GM12878 (cell line): ENCODE data around the gene MB21D2. TPM values are rescaled to one million over a fixed set of nuclear protein-coding genes. Genes with fewer than 3 reads are reported as not detected.

ENCODE experiments used
- ATAC-seq: fragments of 200-7000 bp; cut with Tn5 transposase; 3 replicates; pipeline ENCODE4 v1.9.1; 2020; ENCODE audit warnings: mild to moderate bottlenecking, moderate library complexity
- BruUV-seq: library from RNA; stranded (reverse); fragments of 400-500 nt; replicated peaks from 2 replicates; lab custom pipeline; 2021; lab: Mats Ljungman, UMichigan
- CTCF ChIA-PET: fragments of 300-600 bp; sonication (Branson Sonifier 250); formaldehyde crosslinking; extraction: SDS; loops from one replicate; lab custom pipeline; 2021; ENCODE audit warnings: inconsistent platforms; lab: Yijun Ruan, JAX
- POLR2A ChIA-PET: fragments of 350-600 bp; formaldehyde crosslinking; extraction: SDS; loops from one replicate; lab custom pipeline; 2021; ENCODE audit warnings: inconsistent platforms; lab: Charles Lee
- RAD21 ChIA-PET: fragments of 300-600 bp; sonication (Branson Sonifier 250); formaldehyde crosslinking; loops from one replicate; lab custom pipeline; 2023; ENCODE audit warnings: antibody characterized with exemption; ENCODE audit not compliant: unreplicated experiment; lab: Charles Lee
- SMC1A ChIA-PET: fragments of 300-600 bp; sonication (Branson Sonifier 250); formaldehyde crosslinking; loops from one replicate; lab custom pipeline; 2023; ENCODE audit not compliant: unreplicated experiment, uncharacterized antibody; lab: Charles Lee
- DNase-seq: peaks from one replicate; pipeline ENCODE4 v3.0.0-alpha.2; 2011; ENCODE audit warnings: low read depth, low spot score
- FAIRE-seq: peaks from 3 replicates; lab custom pipeline; 2011; peaks lifted over from hg19 to GRCh38; lab: Jason Lieb, UNC
- H2AFZ ChIP-seq: 2 replicates; pipeline ENCODE4 v1.6.0; 2011; ENCODE audit warnings: low read depth, low read length, control low read depth; ENCODE audit not compliant: control insufficient read depth
- H3K27ac ChIP-seq: 2 replicates; pipeline ENCODE4 v1.5.1; 2011; ENCODE audit warnings: control low read depth; ENCODE audit not compliant: control insufficient read depth, insufficient read depth
- H3K27me3 ChIP-seq, 2 experiments: replicated peaks in 1 of 2; 2 replicates each; pipeline versions ENCODE4 v1.6.0 to v1.6.1; 2011; ENCODE audit warnings: low read length in 1 of 2; ENCODE audit not compliant: control insufficient read depth in 2 of 2, insufficient read depth in 2 of 2
- H3K36me3 ChIP-seq, 2 experiments: 2 replicates each; pipeline ENCODE4 v1.5.1; 2011; ENCODE audit warnings: low read length in 1 of 2; ENCODE audit not compliant: control insufficient read depth in 2 of 2, insufficient read depth in 2 of 2
- H3K4me1 ChIP-seq: 2 replicates; pipeline ENCODE4 v1.6.1; 2011; ENCODE audit warnings: mild to moderate bottlenecking, low read length, moderate library complexity, mixed read lengths; ENCODE audit not compliant: control insufficient read depth, insufficient read depth
- H3K4me2 ChIP-seq: 2 replicates; pipeline ENCODE4 v1.6.0; 2011; ENCODE audit warnings: control low read depth; ENCODE audit not compliant: control insufficient read depth, insufficient read depth
- H3K4me3 ChIP-seq: fragments of 200-600 bp; sonication (generic); 2 replicates; pipeline ENCODE4 v1.5.1; 2016
- H3K79me2 ChIP-seq: 2 replicates; pipeline ENCODE4 v1.6.0; 2011; ENCODE audit warnings: low read length; ENCODE audit not compliant: control insufficient read depth, insufficient read depth
- H3K9ac ChIP-seq: 2 replicates; pipeline ENCODE4 v1.8.0; 2011; ENCODE audit warnings: low read length, control low read depth, mixed read lengths; ENCODE audit not compliant: control insufficient read depth, insufficient read depth
- H3K9me3 ChIP-seq: replicated peaks from 3 replicates; pipeline ENCODE4 v1.5.1; 2011; ENCODE audit warnings: mild to moderate bottlenecking, low read length; ENCODE audit not compliant: control insufficient read depth, insufficient read depth
- H4K20me1 ChIP-seq: 2 replicates; pipeline ENCODE4 v1.6.0; 2011; ENCODE audit not compliant: control insufficient read depth, insufficient read depth
- HDGF ChIP-seq: fragments of 450-650 bp; IDR thresholded peaks from 2 replicates; pipeline ENCODE4 v1.6.1; 2016; ENCODE audit warnings: antibody characterized with exemption
- MAX ChIP-seq: IDR thresholded peaks from 2 replicates; pipeline ENCODE4 v1.6.1; 2012; ENCODE audit warnings: low read depth, low read length, improper control_type of control experiment
- PBX3 ChIP-seq: IDR thresholded peaks from 2 replicates; pipeline ENCODE4 v1.6.1; 2011; ENCODE audit warnings: mild to moderate bottlenecking, low read depth, low read length, moderate library complexity; ENCODE audit not compliant: insufficient replicate concordance
- POLR2A ChIP-seq: IDR thresholded peaks from 2 replicates; pipeline ENCODE4 v1.6.1; 2011; ENCODE audit warnings: low read depth, mild to moderate bottlenecking, low read length
- SIX5 ChIP-seq: IDR thresholded peaks from 2 replicates; pipeline ENCODE4 v1.6.1; 2011; ENCODE audit warnings: mild to moderate bottlenecking, low read depth, low read length, moderate library complexity; ENCODE audit not compliant: severe bottlenecking
- WRNIP1 ChIP-seq: IDR thresholded peaks from 2 replicates; pipeline ENCODE4 v1.6.1; 2011; ENCODE audit warnings: low read depth, low read length, improper control_type of control experiment, borderline replicate concordance
- WGBS: methylation state at CpG from one replicate; pipeline ENCODE4 v1.1.6; 2016; ENCODE audit warnings: low lambda C conversion rate; ENCODE audit not compliant: insufficient replicate concordance, insufficient coverage; ENCODE audit errors: missing lambda C conversion rate; 5-methylcytosine and 5-hydroxymethylcytosine counted together
- in situ Hi-C: fragments of 300-500 bp; cut with MboI; formaldehyde crosslinking; loops from 9 replicates; pipeline ENCODE4 v1.14.3; 2018; ENCODE audit warnings: mixed read lengths
- intact Hi-C: fragments of 100-400 bp; cut with micrococcal nuclease; formaldehyde crosslinking; loops from one replicate; pipeline ENCODE4 v1.14.2; 2022; ENCODE audit not compliant: unreplicated experiment
- polyA plus RNA-seq, 11 experiments: library from polyadenylated mRNA; depleted of rRNA in 4 of 11; unstranded in 6 of 11; stranded (reverse) in 5 of 11; fragments of >200 nt; fragmentation: Nextera tagmentation in 4 of 11; fragmentation: Illumina TruSeq in 1 of 11; extraction: Ambion mirVana in 4 of 11; extraction: Trizol in 1 of 11; gene quantifications; 1 replicate in 1 of 11; 2 replicates in 10 of 11; pipeline versions ENCODE4 v1.2.1 to v1.2.3, GENCODE V29; 2011 to 2016; ENCODE audit warnings: inconsistent platforms in 2 of 11, missing spikeins in 2 of 11, low read depth in 1 of 11
- total RNA-seq, 4 experiments: library from RNA; depleted of rRNA in 3 of 4; stranded (reverse); fragments of >200 nt in 3 of 4; fragmentation: Illumina TruSeq in 1 of 4; extraction: Trizol in 1 of 4; gene quantifications; 2 replicates each; pipeline versions ENCODE4 v1.2.1 to v1.2.3, GENCODE V29; 2013 to 2021
- TF ChIP-seq, protein P1 (sequence below): fragments of 450-650 bp; IDR thresholded peaks from 2 replicates; pipeline ENCODE4 v1.6.1; 2016; ENCODE audit warnings: mild to moderate bottlenecking

The MB21D2 gene
- total and polyA plus RNA-seq, 10 of the 15 experiments (the other 5 are each of a cell fraction or from before 2014, with no cell fraction given) = 7.9 to 21.2 (median 15.3) TPM

- ChIA-PET SMC1A (interaction anchor here (0.7 to 13.5 kb wide), 30 partner anchors 9 to 343 kb away, joined by 3 to 472 read pairs (median 8); no protein-coding TSS in a partner anchor), RAD21 (interaction anchor here (0.6 to 9.8 kb wide), 33 partner anchors 8 to 347 kb away, joined by 3 to 425 read pairs (median 6); no protein-coding TSS in a partner anchor), CTCF (interaction anchor here (0.7 to 13.3 kb wide), 34 partner anchors 9 to 127 kb away, joined by 3 to 440 read pairs (median 6); no protein-coding TSS in a partner anchor), POLR2A (interaction anchor here (0.6 to 7.8 kb wide), 17 partner anchors 11 to 101 kb away, joined by 3 to 58 read pairs (median 9); no protein-coding TSS in a partner anchor)
- Histone ChIP-seq H3K4me2 (peak overlapping the region; percentile 77), H4K20me1 (no peaks in the 10 kb centered on the region), H3K79me2 (peaks cover 71% of the 10 kb centered on the region), H3K9me3 (no peaks in the 10 kb centered on the region), H3K36me3 (peaks cover 0 to 5% of the 10 kb centered on the region in 2 experiments; a peak in 1 of 4 replicates), H3K27me3 (no peaks in the 10 kb centered on the region), H3K27ac (peak overlapping the region; percentile 16), H2AFZ (no peak overlapping the region), H3K4me1 (peaks cover 3% of the 10 kb centered on the region), H3K4me3 (peak overlapping the region; percentile 57), H3K9ac (peak overlapping the region; percentile 37)
- no peak for DNase-seq
- intact Hi-C loops (loop anchor here (1.0 to 5.0 kb wide), 5 partner anchors 22 to 126 kb away; no protein-coding TSS in a partner anchor), in situ Hi-C loops (loop anchor here (5.0 kb wide), 1 partner anchor 98 kb away; no protein-coding TSS in a partner anchor)
- BruUV-seq = no TSS peak
- peak; percentile 18 for FAIRE-seq
- no peak for TF ChIP-seq WRNIP1
- TF ChIP-seq PBX3 = peak; percentile 16
- TF ChIP-seq, all 136 proteins: peak for 1
- 27% methylated on average over 2 of the region's 2 CpGs for WGBS
- ATAC-seq = peak; percentile 1; the same call in 1 of the 3 replicates
Measured at GRCh38 chr3:192914848-192915247, 2.8 kb downstream of the MB21D2 start.

GRCh38 chr3:192913540-192913939 is 4.1 kb downstream of the MB21D2 start:
- Histone ChIP-seq H4K20me1 (no peaks in the 10 kb centered on the region), H3K9ac (no peak overlapping the region), H3K27ac (no peak overlapping the region), H3K36me3 (peaks cover 0 to 5% of the 10 kb centered on the region in 2 experiments; a peak in 1 of 4 replicates), H3K4me3 (no peak overlapping the region), H3K9me3 (no peaks in the 10 kb centered on the region), H2AFZ (no peak overlapping the region), H3K4me1 (peaks cover 3% of the 10 kb centered on the region), H3K4me2 (0 out of 2 replicates have a peak overlapping the region, but pooled peaks have one; percentile 34), H3K27me3 (no peaks in the 10 kb centered on the region), H3K79me2 (peaks cover 71% of the 10 kb centered on the region)
- WGBS = 88% methylated on average over 4 of the region's 4 CpGs
- ChIA-PET SMC1A (interaction anchor here (1.2 to 13.5 kb wide), 14 partner anchors 8 to 127 kb away, joined by 3 to 472 read pairs (median 16); no protein-coding TSS in a partner anchor), CTCF (interaction anchor here (0.9 to 13.3 kb wide), 14 partner anchors 9 to 128 kb away, joined by 3 to 440 read pairs (median 8); no protein-coding TSS in a partner anchor), POLR2A (interaction anchor here (1.5 to 7.8 kb wide), 10 partner anchors 10 to 96 kb away, joined by 4 to 58 read pairs (median 16); no protein-coding TSS in a partner anchor), RAD21 (interaction anchor here (0.8 to 9.8 kb wide), 12 partner anchors 10 to 127 kb away, joined by 3 to 425 read pairs (median 20); no protein-coding TSS in a partner anchor)
- no peak for DNase-seq
- no peak for ATAC-seq
- no TSS peak for BruUV-seq
- FAIRE-seq = no peak
- intact Hi-C loops = no loop called here
- in situ Hi-C loops = loop anchor here (5.0 kb wide), 1 partner anchor 96 kb away; no protein-coding TSS in a partner anchor
- TF ChIP-seq, protein P1, sequence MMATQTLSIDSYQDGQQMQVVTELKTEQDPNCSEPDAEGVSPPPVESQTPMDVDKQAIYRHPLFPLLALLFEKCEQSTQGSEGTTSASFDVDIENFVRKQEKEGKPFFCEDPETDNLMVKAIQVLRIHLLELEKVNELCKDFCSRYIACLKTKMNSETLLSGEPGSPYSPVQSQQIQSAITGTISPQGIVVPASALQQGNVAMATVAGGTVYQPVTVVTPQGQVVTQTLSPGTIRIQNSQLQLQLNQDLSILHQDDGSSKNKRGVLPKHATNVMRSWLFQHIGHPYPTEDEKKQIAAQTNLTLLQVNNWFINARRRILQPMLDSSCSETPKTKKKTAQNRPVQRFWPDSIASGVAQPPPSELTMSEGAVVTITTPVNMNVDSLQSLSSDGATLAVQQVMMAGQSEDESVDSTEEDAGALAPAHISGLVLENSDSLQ = no peak
- no peak for TF ChIP-seq SIX5
- no peak for TF ChIP-seq MAX
- TF ChIP-seq HDGF = no peak
- no peak for TF ChIP-seq POLR2A
